ENCODE data around the gene HNMT. TPM values are rescaled to one million over a fixed set of nuclear protein-coding genes. Genes with fewer than 3 reads are reported as not detected.

The HNMT gene
- total and polyA plus RNA-seq, 2 of the 8 experiments (the other 6 are each of a cell fraction or from before 2014, with no cell fraction given): 1.6 to 3.6 TPM

DNA sequence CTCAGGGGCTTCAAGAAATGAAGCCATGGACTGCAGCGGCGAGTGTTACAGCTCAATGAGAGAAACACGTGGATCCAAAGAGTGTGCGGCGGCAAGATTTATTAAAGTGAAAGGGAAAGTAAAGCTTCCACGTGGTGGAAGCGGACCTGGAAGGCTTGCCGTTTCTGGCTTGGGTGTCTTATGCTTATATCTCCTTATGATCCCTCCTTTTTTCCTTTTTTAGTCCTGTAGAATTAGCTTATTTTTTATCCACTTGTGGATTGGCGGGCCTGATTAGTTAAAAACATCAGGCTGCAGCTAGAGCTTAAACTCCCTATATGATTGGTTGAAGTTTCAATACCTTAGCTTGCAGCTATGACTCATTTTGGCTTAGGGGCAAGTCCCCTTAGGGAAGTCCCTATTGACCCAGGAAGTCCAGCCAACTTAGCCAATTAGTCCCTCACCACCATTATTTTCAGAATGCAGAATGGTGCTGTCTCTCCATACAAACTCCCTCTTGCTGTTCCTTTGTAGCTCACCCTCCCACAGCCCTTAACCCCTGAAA is 11.6 kb upstream of the HNMT start:
- 69% methylated on average over 9 of the region's 9 CpGs; no CpG with 5 or more reads in 1 of the 2 experiments for WGBS, 2 experiments (ENCODE audit: extremely low coverage in 1 of 2, insufficient coverage in 1 of 2, insufficient read length in 1 of 2, insufficient replicate concordance in 2 of 2, low coverage in 1 of 2, low lambda C conversion rate in 2 of 2, missing lambda C conversion rate in 1 of 2)
- Histone ChIP-seq H3K56ac (replicated peaks; ENCODE audit: insufficient read length, low read depth, low read length) (no peak overlapping the region), H4K20me1 (replicated peaks in 1 of 2; ENCODE audit: control insufficient read depth in 1 of 2, insufficient read depth in 2 of 2, low read length in 2 of 2) (no peaks in the 10 kb centered on the region), H2BK120ac (replicated peaks; ENCODE audit: low read depth, low read length) (no peak overlapping the region), H3K23ac (ENCODE audit: insufficient read length) (no peak overlapping the region), H4K5ac (ENCODE audit: insufficient read length, low read depth, low read length) (no peak overlapping the region), H2BK12ac (ENCODE audit: low read depth, low read length) (no peak overlapping the region), H4K8ac (ENCODE audit: extremely low read depth, insufficient read depth, low read length) (no peak overlapping the region), H3K4me1 (replicated peaks in 1 of 4; ENCODE audit: control insufficient read depth in 3 of 4, insufficient read depth in 4 of 4, low read length in 3 of 4) (peaks cover 0 to 2% (median 0%) of the 10 kb centered on the region in 4 experiments; a peak in 1 of 7 replicates), H3K4ac (replicated peaks; ENCODE audit: insufficient read length, low read depth, low read length) (no peak overlapping the region), H3K9me3 (ENCODE audit: insufficient read depth in 2 of 2, low read depth in 1 of 2, low read length in 1 of 2) (no peaks in the 10 kb centered on the region), H2BK15ac (ENCODE audit: low read length) (no peak overlapping the region), H3K9ac (replicated peaks in 1 of 4; ENCODE audit: extremely low read depth in 1 of 4, low read depth in 3 of 4, low read length in 3 of 4) (no peak overlapping the region), H2BK20ac (ENCODE audit: low read length) (no peak overlapping the region), H2AFZ (ENCODE audit: low read length) (0 out of 2 replicates have a peak overlapping the region, but pooled peaks have one; percentile 39), H3K36me3 (ENCODE audit: control insufficient read depth in 2 of 4, insufficient read depth in 4 of 4, low read length in 3 of 4) (no peaks in the 10 kb centered on the region), H3K4me3 (ENCODE audit: extremely low read depth in 1 of 4, insufficient read depth in 2 of 4, low read depth in 3 of 4, low read length in 4 of 4) (no peak overlapping the region), H3K18ac (ENCODE audit: extremely low read depth, low read length) (no peak overlapping the region), H3K79me1 (ENCODE audit: low read depth, low read length) (no peaks in the 10 kb centered on the region), H2BK5ac (ENCODE audit: low read depth, low read length) (no peak overlapping the region), H3K4me2 (ENCODE audit: insufficient read depth in 1 of 2, low read depth in 2 of 2, low read length in 2 of 2) (no peak overlapping the region), H3K14ac (ENCODE audit: insufficient read length) (no peak overlapping the region), H2AK5ac (ENCODE audit: low read depth, low read length) (no peak overlapping the region), H3K79me2 (ENCODE audit: control insufficient read depth in 1 of 2, insufficient read depth in 2 of 2, low read length in 2 of 2) (no peaks in the 10 kb centered on the region), H3K27me3 (replicated peaks in 1 of 4; ENCODE audit: control insufficient read depth in 3 of 4, extremely low read depth in 1 of 4, insufficient read depth in 3 of 4, low read length in 3 of 4) (no peaks in the 10 kb centered on the region), H3K27ac (ENCODE audit: low read depth, low read length) (no peak overlapping the region), H4K91ac (replicated peaks; ENCODE audit: insufficient read length, low read length) (no peak overlapping the region), H3K23me2 (ENCODE audit: low read depth, low read length) (no peaks in the 10 kb centered on the region)
- DNase-seq (ENCODE audit: low read depth in 1 of 2, low spot score in 2 of 2): no peak
- TF ChIP-seq BACH1 (IDR thresholded peaks at IDR 0.05; ENCODE audit: low read length) (no peak), FOSL1 (IDR thresholded peaks at IDR 0.05; ENCODE audit: insufficient read depth, low read depth, low read length) (no peak), GTF2F1 (IDR thresholded peaks at IDR 0.05; ENCODE audit: borderline replicate concordance, low read depth, low read length) (no peak), JUN (IDR thresholded peaks at IDR 0.05; ENCODE audit: low read depth, low read length) (no peak), TEAD4 (IDR thresholded peaks at IDR 0.05; ENCODE audit: low read depth, low read length) (no peak), SP1 (IDR thresholded peaks at IDR 0.05; ENCODE audit: low read depth, low read length) (no peak), SIN3A (conservative IDR thresholded peaks at IDR 0.05 in 1 of 2, IDR thresholded peaks at IDR 0.05 in 1 of 2; ENCODE audit: low read depth in 1 of 2, low read length in 2 of 2) (no peak)
- CTCF ChIA-PET (ENCODE audit: partially characterized antibody): interaction anchor here (0.6 to 1.2 kb wide), 3 partner anchors 382 to 834 kb away, joined by 3 read pairs; no protein-coding TSS in a partner anchor
- POLR2A ChIA-PET (ENCODE audit: partially characterized antibody): no interaction called here
- FAIRE-seq: no peak
